ENCODE measurements around the gene UNCX. TPM values are rescaled to one million over a fixed set of nuclear protein-coding genes. Genes with fewer than 3 reads are reported as not detected.

Gene UNCX
- total and polyA plus RNA-seq, 2 of the 4 experiments (the other 2 are of a cell fraction): not detected

DNA sequence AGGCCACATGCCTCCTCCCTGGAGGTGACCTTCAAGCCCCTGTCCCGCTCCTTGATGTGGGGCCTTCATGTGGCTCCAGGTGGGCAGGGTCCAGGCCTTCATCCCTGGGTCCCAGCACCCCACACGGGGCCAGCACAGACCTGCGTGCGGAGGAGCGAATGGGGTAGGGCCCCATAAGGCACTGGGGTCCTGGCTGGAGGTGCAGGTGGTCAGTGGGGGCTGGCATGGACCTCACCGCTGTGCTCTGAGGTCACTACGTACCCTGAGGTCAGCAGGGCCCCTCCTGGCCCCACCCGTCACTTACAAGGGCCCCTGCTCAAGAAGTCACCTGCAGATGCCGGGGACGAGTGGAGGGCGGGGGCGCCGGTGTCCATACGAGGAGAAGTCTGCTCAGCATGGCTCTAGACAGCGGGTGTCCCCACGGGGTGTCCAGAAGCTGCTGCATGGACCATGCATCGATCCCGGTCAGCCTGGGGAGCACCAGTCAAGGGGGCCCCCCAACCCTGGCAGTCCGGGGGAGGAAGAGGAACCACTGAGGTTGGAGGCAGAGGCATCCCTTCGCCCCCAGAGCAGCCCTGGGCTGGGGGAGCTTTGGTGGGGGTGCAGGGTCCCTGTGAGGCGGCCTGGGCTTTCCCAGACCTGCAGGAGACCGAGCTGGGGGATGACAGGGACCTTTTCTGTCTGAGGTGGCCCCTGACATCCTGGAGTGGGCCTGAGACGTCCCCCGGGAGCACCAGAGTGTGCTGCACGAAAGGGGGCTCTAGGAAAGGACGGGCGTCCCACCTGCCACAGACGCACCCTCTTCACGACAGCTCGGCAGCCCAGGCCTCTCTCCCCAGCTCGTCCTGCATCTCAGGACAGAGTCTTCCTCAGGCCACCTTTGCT is 34.6 kb downstream of the UNCX start:
- no peak overlapping the region for H4K5ac ChIP-seq (ENCODE audit: low read depth, low read length)
- no peak overlapping the region for H4K8ac ChIP-seq (ENCODE audit: low read depth in 2 of 2, low read length in 2 of 2)
- H3K14ac ChIP-seq (replicated peaks; ENCODE audit: low read depth, low read length): no peak overlapping the region
- H3K4ac ChIP-seq (ENCODE audit: low read depth, low read length): no peak overlapping the region
- intact Hi-C loops (cut with micrococcal nuclease): no loop called here
- no peak for DNase-seq
- no peak for ATAC-seq (ENCODE audit: low read depth)
- no peak overlapping the region for H3K56ac ChIP-seq (ENCODE audit: extremely low read depth, insufficient read depth, low read length)
- H2BK20ac ChIP-seq (ENCODE audit: low read depth, low read length): no peak overlapping the region
- H3K9ac ChIP-seq (ENCODE audit: low read depth, low read length): no peak overlapping the region
- no peaks in the 10 kb centered on the region for H4K20me1 ChIP-seq (ENCODE audit: insufficient read depth, low read length)
- ChIA-PET CTCF (no interaction called here), POLR2A (ENCODE audit: unreplicated experiment) (no interaction called here)
- no peak overlapping the region for H4K91ac ChIP-seq (ENCODE audit: insufficient read depth, low read depth, low read length)
- H3K4me1 ChIP-seq (ENCODE audit: control insufficient read depth, insufficient read depth, low read length): no peaks in the 10 kb centered on the region
- no TSS peak for BruUV-seq (replicated peaks)
- H2BK5ac ChIP-seq (ENCODE audit: low read depth, low read length, poor library complexity, severe bottlenecking): no peak overlapping the region
- WGBS, 2 experiments (ENCODE audit: extremely low coverage in 2 of 2, insufficient read length in 1 of 2): 77% methylated on average over 12 of the region's 31 CpGs; no CpG with 5 or more reads in 1 of the 2 experiments
- no peak overlapping the region for H3K23ac ChIP-seq (ENCODE audit: low read depth, low read length)
- H3K79me1 ChIP-seq (ENCODE audit: low read depth in 1 of 2, low read length in 2 of 2): no peaks in the 10 kb centered on the region
- no peaks in the 10 kb centered on the region for H3K36me3 ChIP-seq (ENCODE audit: control insufficient read depth, insufficient read depth, low read length)
- peaks cover 64% of the 10 kb centered on the region for H3K27me3 ChIP-seq (ENCODE audit: control insufficient read depth, insufficient read depth, low read length)
- no peak overlapping the region for H2AFZ ChIP-seq (replicated peaks; ENCODE audit: low read length, poor library complexity)
- peaks cover 3% of the 10 kb centered on the region; the same call in 1 of the 2 replicates for H3K9me3 ChIP-seq (ENCODE audit: control insufficient read depth, insufficient read depth, low read length)
- no peaks in the 10 kb centered on the region for H3K9me1 ChIP-seq (ENCODE audit: insufficient read depth, low read length)
- H3K27ac ChIP-seq (ENCODE audit: insufficient read depth, low read length): no peak overlapping the region
- no peak overlapping the region for H2BK15ac ChIP-seq (ENCODE audit: low read depth, low read length)
- no peak overlapping the region for H2AK5ac ChIP-seq (ENCODE audit: low read depth, low read length)
- dilution Hi-C loops (cut with HindIII; ENCODE audit: low sequenced_read_pairs, unreplicated experiment): no loop called here
- no peak overlapping the region for H3K18ac ChIP-seq (ENCODE audit: low read depth, low read length)
- H2AK9ac ChIP-seq (replicated peaks; ENCODE audit: low read depth, low read length, poor library complexity): no peak overlapping the region
- no peak overlapping the region for H2BK120ac ChIP-seq (ENCODE audit: low read depth, low read length)
- no peak overlapping the region for H3K4me3 ChIP-seq (ENCODE audit: insufficient read depth, low read depth, low read length)
- in situ Hi-C loops (cut with MboI; ENCODE audit: low sequenced_read_pairs): no loop called here
- TF ChIP-seq RFX5 (IDR thresholded peaks at IDR 0.05; ENCODE audit: low read depth, low read length): no peak
- TF ChIP-seq FOS (IDR thresholded peaks at IDR 0.05; ENCODE audit: low read depth, low read length): no peak
- TF ChIP-seq, protein P1, sequence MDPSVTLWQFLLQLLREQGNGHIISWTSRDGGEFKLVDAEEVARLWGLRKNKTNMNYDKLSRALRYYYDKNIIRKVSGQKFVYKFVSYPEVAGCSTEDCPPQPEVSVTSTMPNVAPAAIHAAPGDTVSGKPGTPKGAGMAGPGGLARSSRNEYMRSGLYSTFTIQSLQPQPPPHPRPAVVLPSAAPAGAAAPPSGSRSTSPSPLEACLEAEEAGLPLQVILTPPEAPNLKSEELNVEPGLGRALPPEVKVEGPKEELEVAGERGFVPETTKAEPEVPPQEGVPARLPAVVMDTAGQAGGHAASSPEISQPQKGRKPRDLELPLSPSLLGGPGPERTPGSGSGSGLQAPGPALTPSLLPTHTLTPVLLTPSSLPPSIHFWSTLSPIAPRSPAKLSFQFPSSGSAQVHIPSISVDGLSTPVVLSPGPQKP (IDR thresholded peaks at IDR 0.05; ENCODE audit: borderline replicate concordance, low read depth, low read length): no peak
- TF ChIP-seq, protein P2, sequence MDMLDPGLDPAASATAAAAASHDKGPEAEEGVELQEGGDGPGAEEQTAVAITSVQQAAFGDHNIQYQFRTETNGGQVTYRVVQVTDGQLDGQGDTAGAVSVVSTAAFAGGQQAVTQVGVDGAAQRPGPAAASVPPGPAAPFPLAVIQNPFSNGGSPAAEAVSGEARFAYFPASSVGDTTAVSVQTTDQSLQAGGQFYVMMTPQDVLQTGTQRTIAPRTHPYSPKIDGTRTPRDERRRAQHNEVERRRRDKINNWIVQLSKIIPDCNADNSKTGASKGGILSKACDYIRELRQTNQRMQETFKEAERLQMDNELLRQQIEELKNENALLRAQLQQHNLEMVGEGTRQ (IDR thresholded peaks at IDR 0.05; ENCODE audit: low read depth, low read length): no peak
- no peak for TF ChIP-seq MAFK (IDR thresholded peaks at IDR 0.05; ENCODE audit: low read depth, low read length)
- TF ChIP-seq CHD1 (IDR thresholded peaks at IDR 0.05; ENCODE audit: low read depth, low read length): no peak
- TF ChIP-seq MAZ (IDR thresholded peaks at IDR 0.05; ENCODE audit: borderline replicate concordance, low read depth, low read length): no peak
- no peak for TF ChIP-seq SMC3 (IDR thresholded peaks at IDR 0.05; ENCODE audit: low read depth, low read length)
- TF ChIP-seq POLR2A (IDR thresholded peaks at IDR 0.05; ENCODE audit: low read depth, low read length): no peak
- no peak for TF ChIP-seq RCOR1 (IDR thresholded peaks at IDR 0.05; ENCODE audit: insufficient replicate concordance, low read length)
- no peak for TF ChIP-seq NFE2L2 (IDR thresholded peaks at IDR 0.05; ENCODE audit: low read depth, low read length)
- TF ChIP-seq RAD21 (IDR thresholded peaks at IDR 0.05; ENCODE audit: low read length): no peak
- no peak for TF ChIP-seq BHLHE40 (IDR thresholded peaks at IDR 0.05; ENCODE audit: low read depth, low read length)
- no peak overlapping the region for H3K4me2 ChIP-seq (ENCODE audit: low read depth, low read length)

All from IMR-90 (cell line).